ENCODE data around the gene PDE5A.

- TF ChIP-seq CTCF (optimal IDR thresholded peaks at IDR 0.05 in 1 of 3, IDR thresholded peaks at IDR 0.05 in 1 of 3, conservative IDR thresholded peaks at IDR 0.05 in 1 of 3; ENCODE audit: extremely low read depth in 1 of 3, insufficient read depth in 2 of 3, low read length in 3 of 3) (no peak), EZH2 (IDR thresholded peaks at IDR 0.05; ENCODE audit: low read length) (no peak)
Observed at GRCh38 chr4:119666653-119667091, 38.1 kb upstream of the PDE5A start.

All from keratinocyte (primary cell).